Sigmoid colon (tissue), 4 donors: ENCODE data around the gene C1orf52.
A peak's percentile ranks its signal among the peaks of the same experiment; 100 is the strongest.

Source experiments
- CTCF ChIP-seq, 4 experiments: fragments of 450-650 bp in 3 of 4; fragments of 200-600 bp in 1 of 4; IDR thresholded peaks; one replicate each; pipeline ENCODE4 v1.5.1; 2016 to 2019; ENCODE audit warnings: antibody characterized with exemption in 4 of 4, mild to moderate bottlenecking in 3 of 4, moderate library complexity in 2 of 4
- POLR2A ChIP-seq, 2 donors: fragments of 450-650 bp; IDR thresholded peaks; one replicate each; pipeline ENCODE4 v1.6.1; 2016; ENCODE audit warnings: antibody characterized with exemption in 2 of 2, mild to moderate bottlenecking in 2 of 2, moderate library complexity in 2 of 2
- POLR2AphosphoS5 ChIP-seq, 4 donors: sonication (generic); formaldehyde crosslinking; IDR thresholded peaks; one replicate each; pipeline ENCODE4 v1.6.1; 2017; ENCODE audit warnings: antibody characterized with exemption in 4 of 4

GRCh38 chr1:85243372-85243771 is 16.1 kb downstream of the C1orf52 start:
- TF ChIP-seq CTCF (IDR thresholded peaks at IDR 0.05): peak in 1 of 4 experiments; percentile 11
- no peak for TF ChIP-seq POLR2A (IDR thresholded peaks at IDR 0.05)
- TF ChIP-seq POLR2AphosphoS5 (IDR thresholded peaks at IDR 0.05): no peak
